A673 (cell line): ENCODE measurements around the gene UBLCP1. TPM values are rescaled to one million over a fixed set of nuclear protein-coding genes. Genes with fewer than 3 reads are reported as not detected.
"Not testable (repeated sequence)": the region's sequence is repeated elsewhere in the genome, so short reads cannot be mapped to it uniquely, and the experiment has no call there.

Experiments used
- BruUV-seq: library from RNA; stranded (reverse); fragments of 400-500 nt; replicated peaks from 2 replicates; lab custom pipeline; 2021; lab: Mats Ljungman, UMichigan
- CTCF ChIA-PET: fragments of 300-600 bp; sonication (Branson Sonifier 250); formaldehyde crosslinking; loops from one replicate; lab custom pipeline; 2022; ENCODE audit warnings: antibody characterized with exemption; lab: Charles Lee
- POLR2A ChIA-PET: fragments of 300-600 bp; sonication (Branson Sonifier 250); formaldehyde crosslinking; loops from one replicate; lab custom pipeline; 2022; ENCODE audit warnings: antibody characterized with exemption; ENCODE audit not compliant: low non-redundant PET; lab: Charles Lee
- DNase-seq: peaks from one replicate; pipeline ENCODE4 v3.0.0-alpha.2; 2015; ENCODE audit warnings: low spot score
- H3K27ac ChIP-seq: fragments of 200-600 bp; sonication (generic); 2 replicates; pipeline ENCODE4 v1.5.1; 2016; ENCODE audit warnings: mixed run types, low read depth, mild to moderate bottlenecking, mixed read lengths, antibody characterized with exemption, low read length; ENCODE audit not compliant: poor library complexity, severe bottlenecking
- H3K27me3 ChIP-seq: fragments of 200-600 bp; sonication (generic); replicated peaks from 2 replicates; pipeline ENCODE4 v1.6.1; 2017; ENCODE audit warnings: mixed run types, low read depth, mild to moderate bottlenecking, mixed read lengths, antibody characterized with exemption, low read length; ENCODE audit not compliant: insufficient read depth, poor library complexity
- H3K36me3 ChIP-seq: fragments of 200-600 bp; sonication (generic); 2 replicates; pipeline ENCODE4 v1.6.1; 2016; ENCODE audit warnings: mixed run types, mild to moderate bottlenecking, mixed read lengths, antibody characterized with exemption, low read length; ENCODE audit not compliant: insufficient read depth, poor library complexity, severe bottlenecking
- H3K4me1 ChIP-seq: fragments of 200-600 bp; sonication (generic); 2 replicates; pipeline ENCODE4 v1.6.1; 2017; ENCODE audit warnings: mixed run types, mild to moderate bottlenecking, mixed read lengths, antibody characterized with exemption, low read length; ENCODE audit not compliant: insufficient read depth, poor library complexity, severe bottlenecking
- H3K4me3 ChIP-seq: fragments of 200-600 bp; sonication (generic); 2 replicates; pipeline ENCODE4 v1.5.1; 2016; ENCODE audit warnings: low read depth, mixed run types, mild to moderate bottlenecking, mixed read lengths, low read length; ENCODE audit not compliant: poor library complexity, severe bottlenecking
- H3K9me3 ChIP-seq: fragments of 200-600 bp; sonication (generic); 2 replicates; pipeline ENCODE4 v1.6.1; 2016; ENCODE audit warnings: mixed run types, low read depth, mild to moderate bottlenecking, mixed read lengths, antibody characterized with exemption, low read length; ENCODE audit not compliant: poor library complexity, severe bottlenecking
- CTCF ChIP-seq: fragments of 300-800, 200-600 bp; sonication (generic); conservative IDR thresholded peaks from 2 replicates; pipeline ENCODE4 v1.5.1; 2017; ENCODE audit warnings: low read depth, mild to moderate bottlenecking, antibody characterized with exemption, low read length, moderate library complexity, mixed read lengths
- EZH2 ChIP-seq: fragments of 200-600 bp; sonication (generic); IDR thresholded peaks from 2 replicates; pipeline ENCODE4 v1.6.1; 2017; ENCODE audit warnings: borderline replicate concordance, low read depth, mild to moderate bottlenecking, mixed read lengths, antibody characterized with exemption, low read length; ENCODE audit not compliant: poor library complexity, severe bottlenecking
- intact Hi-C: fragments of 100-400 bp; cut with micrococcal nuclease; formaldehyde crosslinking; loops from one replicate; pipeline ENCODE4 v1.10.0; 2022; ENCODE audit not compliant: unreplicated experiment
- total RNA-seq: library from RNA; stranded (reverse); gene quantifications from 2 replicates; pipeline ENCODE4 v1.2.3, GENCODE V29; 2021

The UBLCP1 gene
- total RNA-seq, 1 experiment from 2014 or later = 23.8 TPM

- intact Hi-C loops = no loop called here
- no peaks in the 10 kb centered on the region for H3K27me3 ChIP-seq
- no peaks in the 10 kb centered on the region for H3K36me3 ChIP-seq
- TF ChIP-seq CTCF = no peak
- no peak for TF ChIP-seq EZH2
- BruUV-seq = no TSS peak
- no peak overlapping the region for H3K27ac ChIP-seq
- POLR2A ChIA-PET = no interaction called here
- no peak overlapping the region for H3K4me3 ChIP-seq
- CTCF ChIA-PET = no interaction called here
- H3K9me3 ChIP-seq = no peaks in the 10 kb centered on the region
- DNase-seq = no peak
- no peaks in the 10 kb centered on the region for H3K4me1 ChIP-seq
Observed at GRCh38 chr5:159257007-159257406, 6.1 kb upstream of the UBLCP1 start.

- Histone ChIP-seq H3K4me3 (no peak overlapping the region), H3K36me3 (no peaks in the 10 kb centered on the region), H3K27ac (no peak overlapping the region), H3K27me3 (no peaks in the 10 kb centered on the region), H3K9me3 (no peaks in the 10 kb centered on the region), H3K4me1 (no peaks in the 10 kb centered on the region)
- ChIA-PET POLR2A (no interaction called here), CTCF (no interaction called here)
- intact Hi-C loops = no loop called here
- DNase-seq = no peak
- no peak for TF ChIP-seq EZH2
- 0 out of 2 replicates have a peak, but pooled peaks have one; percentile 19 for TF ChIP-seq CTCF
- no TSS peak for BruUV-seq
Observed at GRCh38 chr5:159257629-159258283, 5.3 kb upstream of the UBLCP1 start.

GRCh38 chr5:159258361-159258760 is 4.7 kb upstream of the UBLCP1 start:
- POLR2A ChIA-PET = no interaction called here

GRCh38 chr5:159260212-159260611 is 2.9 kb upstream of the UBLCP1 start:
- H3K4me3 ChIP-seq, H3K36me3 ChIP-seq, H3K27me3 ChIP-seq, H3K4me1 ChIP-seq, DNase-seq, intact Hi-C loops, BruUV-seq, H3K9me3 ChIP-seq, H3K27ac ChIP-seq, POLR2A ChIA-PET: not testable (repeated sequence)
- CTCF ChIA-PET = interaction anchor here (0.6 kb wide), 1 partner anchor 97 kb away, joined by 3 read pairs; no protein-coding TSS in a partner anchor

More at GRCh38 chr5:159258361-159258760, 4.7 kb upstream of the UBLCP1 start:
- TF ChIP-seq CTCF (no peak), EZH2 (no peak)
- no peaks in the 10 kb centered on the region for H3K9me3 ChIP-seq
- no peak overlapping the region for H3K27ac ChIP-seq
- H3K4me1 ChIP-seq = no peaks in the 10 kb centered on the region
- H3K27me3 ChIP-seq = no peaks in the 10 kb centered on the region
- H3K4me3 ChIP-seq = no peak overlapping the region
- no peaks in the 10 kb centered on the region for H3K36me3 ChIP-seq
- no TSS peak for BruUV-seq
- intact Hi-C loops = no loop called here
- DNase-seq = no peak
- CTCF ChIA-PET = no interaction called here
